Activated CD8-positive, alpha-beta memory T cell treated with anti-CD3 and anti-CD28 coated beads, Interleukin-2, amount 10 ng/mL, durations not matched to agents 7 days and 5 days (primary cell): Measurements from ENCODE around the gene CMIP. TPM values are rescaled to one million over a fixed set of nuclear protein-coding genes. Genes with fewer than 3 reads are reported as not detected.
A peak's percentile ranks its signal among the peaks of the same experiment; 100 is the strongest.

Experiments used
- ATAC-seq: fragments of 150-1000 bp; cut with Tn5 transposase; one replicate; pipeline ENCODE4 v1.10.0; 2021; ENCODE audit warnings: moderate library complexity
- CTCF ChIA-PET: fragments of 350-600 bp; sonication (Branson Sonifier 250); formaldehyde crosslinking; loops from one replicate; lab custom pipeline; 2021; ENCODE audit warnings: antibody characterized with exemption; lab: Charles Lee
- DNase-seq: peaks from one replicate; pipeline ENCODE4 v3.0.0-alpha.2; 2020
- H3K27ac Mint-ChIP-seq: one replicate; pipeline ENCODE4 v1.8.0; 2021; ENCODE audit warnings: mild to moderate bottlenecking, mixed read lengths
- H3K27me3 Mint-ChIP-seq: one replicate; pipeline ENCODE4 v1.8.0; 2021; ENCODE audit warnings: mixed read lengths
- H3K36me3 Mint-ChIP-seq: one replicate; pipeline ENCODE4 v1.8.0; 2021; ENCODE audit warnings: mild to moderate bottlenecking, mixed read lengths
- H3K4me1 Mint-ChIP-seq: one replicate; pipeline ENCODE4 v1.8.0; 2021; ENCODE audit warnings: mixed read lengths
- H3K4me3 Mint-ChIP-seq: one replicate; pipeline ENCODE4 v1.8.0; 2021; ENCODE audit warnings: mild to moderate bottlenecking, moderate library complexity, mixed read lengths
- H3K9me3 Mint-ChIP-seq: one replicate; pipeline ENCODE4 v1.8.0; 2022; ENCODE audit warnings: low read depth, mixed read lengths
- total RNA-seq, 2 experiments: library from RNA; stranded (reverse); gene quantifications; one replicate each; pipeline ENCODE4 v1.2.3, GENCODE V29; 2021

CMIP gene
- total RNA-seq, 2 experiments from 2014 or later: 77.4 to 98.8 TPM

DNA sequence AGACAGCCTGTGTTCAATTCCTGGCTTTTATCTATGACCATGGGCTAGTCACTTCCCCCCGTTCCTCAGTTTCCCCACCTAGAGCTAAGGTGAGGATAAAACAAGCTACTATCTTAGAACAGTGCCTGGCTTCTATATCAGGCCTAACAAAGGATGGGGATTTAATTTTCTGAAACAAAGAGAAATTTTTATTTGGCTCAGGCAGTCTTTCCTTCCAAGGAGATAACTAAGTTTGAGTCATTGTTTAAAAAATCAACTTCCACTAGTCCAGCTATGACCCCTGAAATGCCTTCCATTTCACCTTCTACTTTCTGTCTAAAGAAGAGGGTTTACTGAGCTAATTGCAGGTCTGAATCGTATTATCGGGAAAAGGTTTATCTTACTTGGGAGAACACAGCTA, 99.0 kb downstream of the CMIP start:
- Mint-ChIP-seq H3K9me3 (no peaks in the 10 kb centered on the region), H3K27me3 (no peaks in the 10 kb centered on the region), H3K4me1 (peaks cover 23% of the 10 kb centered on the region), H3K4me3 (no peak overlapping the region), H3K27ac (no peak overlapping the region), H3K36me3 (no peaks in the 10 kb centered on the region)
- ATAC-seq (no peak), DNase-seq (no peak)
- CTCF ChIA-PET: no interaction called here

DNA sequence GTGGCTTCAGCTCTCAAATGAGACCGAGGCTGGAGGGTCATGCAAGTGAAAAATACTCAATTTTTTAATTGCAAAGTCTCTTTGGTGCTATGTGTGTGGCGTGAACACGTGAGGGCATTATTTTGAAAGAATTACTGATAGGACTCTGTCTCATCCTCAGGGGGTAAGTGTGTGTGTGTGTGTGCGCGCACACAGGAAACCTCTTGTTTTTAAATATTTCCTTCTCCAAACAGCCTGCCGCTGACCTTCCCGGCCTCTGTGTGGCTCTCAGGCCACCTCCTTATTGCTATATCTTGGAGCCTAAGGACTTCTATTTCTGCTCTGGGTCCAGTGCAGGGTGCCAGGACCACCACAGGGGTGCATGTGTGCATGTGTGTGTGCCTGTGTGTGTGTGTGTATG, 99.7 kb downstream of the CMIP start:
- Mint-ChIP-seq H3K4me3 (no peak overlapping the region), H3K9me3 (no peaks in the 10 kb centered on the region), H3K36me3 (no peaks in the 10 kb centered on the region), H3K27ac (no peak overlapping the region), H3K4me1 (peaks cover 26% of the 10 kb centered on the region), H3K27me3 (no peaks in the 10 kb centered on the region)
- no peak for DNase-seq
- no peak for ATAC-seq
- CTCF ChIA-PET: interaction anchor here (0.9 kb wide), 1 partner anchor 20 kb away, joined by 3 read pairs; no protein-coding TSS in a partner anchor

DNA sequence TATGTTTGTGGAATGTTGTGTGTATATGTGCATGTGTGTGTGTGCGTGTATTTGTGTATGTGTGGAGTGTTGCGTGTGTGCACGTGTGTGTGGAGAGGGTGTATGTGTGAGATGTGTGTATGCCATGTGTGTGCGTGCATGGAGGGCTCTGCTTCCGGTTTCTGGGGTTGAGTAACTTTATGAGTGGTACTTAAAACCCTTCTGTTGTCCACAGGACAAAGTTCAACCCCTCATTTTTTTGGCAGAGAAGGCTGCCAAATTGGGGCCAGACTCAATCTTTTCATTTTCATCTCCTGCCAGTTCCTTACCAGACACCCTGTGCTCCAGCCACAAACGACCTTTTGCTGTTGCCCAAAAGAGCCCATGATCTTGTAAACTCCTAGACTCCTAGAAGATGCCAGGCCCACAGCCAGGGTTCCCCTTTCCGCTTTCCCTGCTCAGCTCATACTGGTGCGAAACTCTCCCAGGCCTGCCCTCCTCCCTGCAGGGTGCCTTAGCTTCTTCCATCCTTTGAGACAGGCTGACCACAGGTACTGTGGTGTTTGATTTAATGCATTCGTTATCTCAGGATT, 100.2 kb downstream of the CMIP start:
- H3K27me3 Mint-ChIP-seq: no peaks in the 10 kb centered on the region
- no peak for ATAC-seq
- CTCF ChIA-PET: interaction anchor here (0.9 kb wide), 1 partner anchor 21 kb away, joined by 3 read pairs; no protein-coding TSS in a partner anchor
- H3K4me1 Mint-ChIP-seq: peaks cover 27% of the 10 kb centered on the region
- no peaks in the 10 kb centered on the region for H3K36me3 Mint-ChIP-seq
- no peak overlapping the region for H3K27ac Mint-ChIP-seq
- H3K4me3 Mint-ChIP-seq: no peak overlapping the region
- H3K9me3 Mint-ChIP-seq: no peaks in the 10 kb centered on the region
- no peak for DNase-seq

DNA sequence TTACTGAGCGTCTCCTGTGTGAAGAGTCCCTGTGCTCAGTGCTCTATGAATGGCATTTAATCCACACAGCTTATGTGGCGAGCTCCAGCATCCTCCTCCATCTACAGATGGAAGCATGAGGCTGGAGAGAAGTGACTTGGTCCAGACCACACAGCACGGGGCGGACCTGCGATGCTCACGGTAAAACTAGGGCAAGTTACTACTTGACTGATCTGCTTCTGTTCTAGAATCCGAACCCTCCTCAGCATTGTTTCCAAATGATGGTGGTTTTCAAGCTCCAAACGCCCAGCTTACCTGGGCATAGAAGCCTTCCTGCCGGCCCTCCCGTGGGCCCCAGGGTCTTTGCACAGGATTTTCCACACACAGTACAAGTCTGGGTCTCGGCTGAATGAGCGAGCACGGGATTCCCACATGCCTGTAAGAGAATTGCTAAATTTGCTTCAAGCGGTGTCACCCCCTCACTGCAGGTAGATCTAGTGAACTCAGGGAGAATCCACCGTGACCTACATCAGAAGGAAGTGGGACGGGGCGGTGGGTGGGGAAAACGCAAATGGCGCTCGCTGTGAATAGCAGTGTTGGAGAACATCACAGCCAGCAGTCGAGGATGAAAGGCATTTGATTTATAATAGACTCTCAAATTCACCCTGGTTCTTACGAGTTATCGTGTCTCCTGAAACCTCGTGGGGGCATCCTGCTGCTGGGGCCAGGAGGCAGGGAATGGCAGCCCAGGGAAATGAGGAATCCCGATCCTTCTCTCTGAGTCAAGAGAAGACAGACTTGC, 101.1 kb downstream of the CMIP start:
- Mint-ChIP-seq H3K36me3 (no peaks in the 10 kb centered on the region), H3K4me3 (no peak overlapping the region), H3K27ac (no peak overlapping the region), H3K4me1 (peaks cover 36% of the 10 kb centered on the region), H3K27me3 (no peaks in the 10 kb centered on the region), H3K9me3 (no peaks in the 10 kb centered on the region)
- no peak for DNase-seq
- no peak for ATAC-seq
- CTCF ChIA-PET: interaction anchor here (0.9 kb wide), 1 partner anchor 22 kb away, joined by 3 read pairs; no protein-coding TSS in a partner anchor

DNA sequence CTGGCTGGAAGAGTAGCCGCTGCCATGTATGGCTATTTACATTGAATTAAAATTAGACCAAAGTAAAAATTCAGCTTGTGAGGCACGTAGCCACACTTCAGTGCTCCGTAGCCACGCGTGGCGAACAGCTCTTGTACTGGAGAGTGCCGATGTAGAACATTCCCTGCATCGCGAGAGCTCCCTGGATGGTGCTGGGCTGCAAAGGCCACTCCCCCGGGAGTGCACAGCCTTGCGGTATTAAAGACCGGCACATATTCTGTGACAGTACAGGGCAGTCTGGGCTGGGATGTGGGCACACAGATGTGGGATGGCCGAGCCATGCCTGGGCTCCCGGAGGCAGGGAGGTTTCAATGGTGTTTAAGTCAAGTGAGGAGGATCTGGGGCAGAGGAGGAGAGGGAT, 102.2 kb downstream of the CMIP start:
- no peaks in the 10 kb centered on the region for H3K27me3 Mint-ChIP-seq
- no peak for ATAC-seq
- CTCF ChIA-PET: no interaction called here
- peaks cover 45% of the 10 kb centered on the region for H3K4me1 Mint-ChIP-seq
- H3K36me3 Mint-ChIP-seq: no peaks in the 10 kb centered on the region
- no peaks in the 10 kb centered on the region for H3K9me3 Mint-ChIP-seq
- no peak overlapping the region for H3K4me3 Mint-ChIP-seq
- no peak overlapping the region for H3K27ac Mint-ChIP-seq
- DNase-seq: no peak

DNA sequence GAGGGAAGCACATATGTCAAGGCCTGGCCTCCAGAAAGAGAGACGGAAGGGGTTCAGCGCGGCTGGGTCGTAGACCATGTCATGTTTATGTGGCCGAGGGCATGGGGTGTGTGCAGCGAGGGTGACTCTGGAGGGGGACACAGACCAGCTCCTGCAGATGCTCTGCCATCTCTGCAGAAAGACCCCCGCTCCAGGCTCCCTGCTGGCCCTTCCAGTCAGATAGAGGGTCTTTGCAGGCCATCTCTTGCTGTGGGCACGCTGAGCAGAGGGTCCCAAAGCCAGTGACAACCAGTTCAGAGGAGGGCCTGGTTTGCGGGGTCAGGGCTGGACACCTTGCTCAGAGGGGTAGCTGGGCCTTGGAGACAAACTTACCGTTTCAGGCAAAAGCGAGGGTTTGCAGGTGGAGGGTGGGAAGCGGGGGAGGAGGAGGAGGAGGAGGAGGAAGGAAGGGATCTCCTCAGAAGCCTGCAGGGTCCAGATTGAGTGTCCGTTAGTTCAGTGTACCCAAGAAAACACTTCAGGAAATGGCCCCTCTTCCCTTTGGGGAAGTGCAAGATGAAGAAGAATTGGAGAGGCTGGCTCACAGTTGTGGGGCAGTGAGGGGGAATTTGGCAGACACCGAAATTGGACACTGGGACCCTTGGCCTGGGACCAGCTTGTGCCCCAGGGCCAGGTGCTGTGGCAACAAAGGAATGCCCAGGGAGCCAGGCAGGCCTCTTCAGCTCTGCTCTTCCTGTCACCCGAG, 102.8 kb downstream of the CMIP start:
- Mint-ChIP-seq H3K27ac (no peak overlapping the region), H3K4me3 (no peak overlapping the region), H3K4me1 (peaks cover 51% of the 10 kb centered on the region), H3K27me3 (no peaks in the 10 kb centered on the region), H3K36me3 (no peaks in the 10 kb centered on the region), H3K9me3 (no peaks in the 10 kb centered on the region)
- CTCF ChIA-PET: no interaction called here
- ATAC-seq: no peak
- DNase-seq: no peak

DNA sequence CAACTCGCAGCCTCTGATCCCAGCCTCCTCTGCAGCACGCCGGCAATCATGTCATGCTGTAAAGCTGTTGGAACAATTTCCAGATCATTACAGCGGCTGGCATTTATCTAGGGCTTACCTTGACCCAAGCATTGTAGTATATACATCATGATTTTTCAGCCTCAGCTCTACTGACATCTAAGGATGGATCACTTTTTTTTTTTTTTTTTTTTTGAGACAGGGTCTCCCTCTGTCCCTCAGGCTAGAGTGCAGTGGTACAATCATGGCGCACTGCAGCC, 103.3 kb downstream of the CMIP start:
- H3K36me3 Mint-ChIP-seq: no peaks in the 10 kb centered on the region
- no peak for ATAC-seq
- no peak overlapping the region for H3K4me3 Mint-ChIP-seq
- H3K9me3 Mint-ChIP-seq: no peaks in the 10 kb centered on the region
- no peak for DNase-seq
- peaks cover 55% of the 10 kb centered on the region for H3K4me1 Mint-ChIP-seq
- CTCF ChIA-PET: interaction anchor here (0.7 kb wide), 1 partner anchor 690 kb away, joined by 3 read pairs; no protein-coding TSS in a partner anchor
- H3K27me3 Mint-ChIP-seq: no peaks in the 10 kb centered on the region
- no peak overlapping the region for H3K27ac Mint-ChIP-seq

DNA sequence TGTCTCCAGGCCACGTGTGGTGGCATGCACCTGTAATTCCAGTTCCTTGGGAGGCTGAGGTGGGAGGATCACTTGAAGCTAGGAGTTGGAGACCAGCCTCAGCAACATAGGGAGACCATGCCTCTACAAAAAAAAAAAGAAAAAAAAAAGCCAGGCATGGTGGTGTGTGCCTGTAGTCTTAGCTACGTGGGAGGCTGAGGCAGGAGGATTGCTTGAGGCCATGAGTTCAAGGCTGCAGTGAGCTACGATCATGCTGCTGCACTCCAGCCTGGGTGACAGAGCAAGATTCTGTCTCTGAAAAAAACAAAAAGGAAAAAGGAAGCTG, 103.9 kb downstream of the CMIP start:
- no peak for DNase-seq
- Mint-ChIP-seq H3K4me1 (peaks cover 59% of the 10 kb centered on the region), H3K36me3 (no peaks in the 10 kb centered on the region), H3K27ac (no peak overlapping the region), H3K27me3 (no peaks in the 10 kb centered on the region), H3K4me3 (no peak overlapping the region), H3K9me3 (no peaks in the 10 kb centered on the region)
- CTCF ChIA-PET: interaction anchor here (0.7 kb wide), 1 partner anchor 690 kb away, joined by 3 read pairs; no protein-coding TSS in a partner anchor
- ATAC-seq: no peak

DNA sequence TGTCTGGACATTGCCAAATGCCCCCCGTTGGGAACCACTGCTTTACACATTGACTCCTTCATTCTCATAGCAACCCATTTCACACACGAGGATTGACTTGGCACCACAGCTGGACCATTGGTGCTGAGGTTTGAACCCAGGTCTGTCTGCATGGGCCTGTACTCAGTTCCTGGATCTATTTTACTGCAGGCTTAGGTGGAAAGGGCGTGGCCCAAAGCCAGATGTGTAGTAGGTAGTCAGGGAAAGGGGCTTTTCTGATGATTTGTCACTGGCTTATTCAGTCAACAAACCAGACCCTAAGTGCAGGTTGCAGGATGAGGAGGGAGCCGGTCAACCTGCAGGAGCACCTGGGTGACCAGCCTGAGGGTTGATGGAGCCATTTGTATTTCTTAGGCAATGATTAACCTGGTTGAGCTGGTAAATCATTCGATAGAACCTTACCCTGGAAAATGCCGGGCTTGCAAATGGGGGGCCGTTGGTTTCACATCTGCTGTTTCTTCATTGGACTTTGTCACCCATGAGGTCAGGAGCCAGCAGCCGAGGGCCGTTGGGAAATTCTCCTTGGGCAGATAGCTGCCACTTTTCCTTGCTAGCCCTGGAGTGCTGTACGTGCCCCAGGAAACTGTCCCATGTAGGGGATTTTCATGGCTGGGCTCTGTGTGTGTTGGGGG, 104.4 kb downstream of the CMIP start:
- no peaks in the 10 kb centered on the region for H3K9me3 Mint-ChIP-seq
- H3K36me3 Mint-ChIP-seq: no peaks in the 10 kb centered on the region
- H3K27me3 Mint-ChIP-seq: no peaks in the 10 kb centered on the region
- peaks cover 60% of the 10 kb centered on the region for H3K4me1 Mint-ChIP-seq
- DNase-seq (no peak), ATAC-seq (no peak)
- H3K27ac Mint-ChIP-seq: no peak overlapping the region
- no peak overlapping the region for H3K4me3 Mint-ChIP-seq
- CTCF ChIA-PET: no interaction called here

DNA sequence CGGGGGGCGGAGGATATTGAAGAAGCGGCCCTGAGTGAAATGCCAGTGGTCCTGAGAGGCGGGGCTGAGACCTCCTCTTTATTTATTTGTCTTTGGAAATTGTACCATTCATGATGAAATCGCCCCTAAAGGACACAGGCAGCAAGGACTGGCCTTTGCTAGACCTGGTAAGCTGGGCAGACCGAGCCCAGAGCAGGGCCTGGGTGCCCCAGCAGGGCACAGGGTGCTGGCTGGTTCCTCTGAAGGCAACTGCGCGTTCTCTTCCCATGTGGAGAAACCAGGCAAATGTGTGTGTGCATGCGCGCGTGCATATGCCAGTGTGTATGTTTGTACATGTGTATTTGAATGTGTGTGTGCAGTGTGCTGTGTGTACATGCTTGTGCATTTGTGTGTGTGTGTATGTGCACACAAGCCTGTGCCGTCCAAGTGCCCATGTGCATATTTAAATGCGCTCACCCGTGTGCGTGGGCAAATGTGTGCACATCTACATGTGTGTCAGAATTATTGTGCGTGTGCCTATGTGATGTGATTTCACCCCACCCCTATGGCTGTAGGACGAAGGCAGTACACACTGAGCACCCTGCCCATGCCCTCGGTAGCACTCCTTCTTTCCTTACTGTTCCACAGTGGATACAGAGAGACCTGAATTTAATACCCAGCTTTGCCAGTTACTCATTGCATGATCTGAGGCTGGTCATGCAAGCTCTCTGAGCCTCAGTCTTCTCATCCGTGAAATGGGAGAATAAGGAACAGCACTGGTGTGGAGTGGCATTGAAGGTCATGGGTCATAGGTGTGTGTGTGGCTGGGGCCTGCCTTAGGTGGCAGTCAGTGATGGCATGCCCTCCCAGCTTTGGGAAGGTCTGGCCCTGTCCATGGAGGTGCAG, 105.2 kb downstream of the CMIP start:
- H3K27ac Mint-ChIP-seq: no peak overlapping the region
- ATAC-seq (no peak), DNase-seq (no peak)
- no peaks in the 10 kb centered on the region for H3K27me3 Mint-ChIP-seq
- no peaks in the 10 kb centered on the region for H3K9me3 Mint-ChIP-seq
- no peak overlapping the region for H3K4me3 Mint-ChIP-seq
- no peaks in the 10 kb centered on the region for H3K36me3 Mint-ChIP-seq
- CTCF ChIA-PET: no interaction called here
- H3K4me1 Mint-ChIP-seq: peaks cover 60% of the 10 kb centered on the region

DNA sequence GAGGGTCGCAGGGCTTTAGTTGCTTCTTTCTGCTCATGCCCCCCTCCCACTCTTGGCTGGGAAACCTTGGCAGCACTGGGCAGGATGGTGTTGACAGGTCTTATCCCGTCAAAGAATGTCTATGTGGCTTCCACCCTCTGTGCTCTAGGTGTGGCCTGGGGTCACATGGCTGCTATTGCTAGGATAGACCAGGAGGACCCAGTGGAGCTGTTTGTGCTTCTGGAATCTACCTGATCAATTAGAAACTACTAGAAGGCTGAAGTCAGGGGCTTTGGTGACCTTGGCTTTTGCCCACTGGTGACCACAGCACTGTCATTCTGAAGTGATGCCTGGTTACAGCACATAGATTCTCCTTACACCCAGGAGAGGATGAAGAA, 105.8 kb downstream of the CMIP start:
- no peak overlapping the region for H3K27ac Mint-ChIP-seq
- H3K9me3 Mint-ChIP-seq: no peaks in the 10 kb centered on the region
- ATAC-seq (no peak), DNase-seq (no peak)
- H3K4me3 Mint-ChIP-seq: no peak overlapping the region
- peaks cover 59% of the 10 kb centered on the region for H3K4me1 Mint-ChIP-seq
- CTCF ChIA-PET: no interaction called here
- no peaks in the 10 kb centered on the region for H3K36me3 Mint-ChIP-seq
- H3K27me3 Mint-ChIP-seq: no peaks in the 10 kb centered on the region

DNA sequence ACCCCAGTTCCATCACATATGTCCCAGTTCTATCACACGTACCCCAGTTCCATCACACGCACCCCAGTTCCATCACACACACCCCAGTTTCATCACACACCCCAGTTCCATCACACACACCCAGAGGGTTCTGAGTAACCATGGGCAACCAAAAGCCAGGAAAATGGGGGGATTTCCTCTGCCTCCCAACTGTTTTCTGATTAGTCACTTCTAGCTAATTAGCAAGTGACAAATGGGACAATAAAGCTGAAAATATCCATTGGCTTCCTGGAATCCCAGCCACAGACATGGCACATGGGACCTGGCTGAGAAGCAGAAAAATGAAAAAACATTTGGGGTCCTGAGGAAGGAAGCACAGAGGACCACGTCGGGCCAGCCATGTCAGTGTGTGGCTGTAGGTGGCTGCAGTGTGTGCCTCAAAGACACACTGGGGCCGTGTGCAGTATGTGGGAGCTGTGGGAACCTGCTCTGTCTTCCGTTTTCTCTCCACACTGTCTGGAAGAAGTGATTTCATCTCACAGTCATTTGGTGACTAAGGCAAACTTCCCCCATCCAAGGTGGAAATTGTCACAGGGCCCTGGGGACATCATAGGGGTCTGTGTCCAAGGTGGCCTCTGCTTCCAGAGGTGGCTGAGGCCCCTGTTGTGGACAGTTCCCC, 106.7 kb downstream of the CMIP start:
- CTCF ChIA-PET: no interaction called here
- peak; percentile 66 for ATAC-seq
- peaks cover 56% of the 10 kb centered on the region for H3K4me1 Mint-ChIP-seq

More for the DNA sequence above, 106.7 kb downstream of the CMIP start:
- Mint-ChIP-seq H3K27me3 (no peaks in the 10 kb centered on the region), H3K36me3 (no peaks in the 10 kb centered on the region), H3K9me3 (no peaks in the 10 kb centered on the region), H3K4me3 (no peak overlapping the region), H3K27ac (no peak overlapping the region)
- no peak for DNase-seq
